HAP-1 (cell line): ENCODE measurements around the gene PLPPR1.
"Not testable (repeated sequence)": the region's sequence is repeated elsewhere in the genome, so short reads cannot be mapped to it uniquely, and the experiment has no call there.

ENCODE experiments used
- DNase-seq, 2 experiments: peaks; one replicate each; pipeline ENCODE4 v3.0.0-alpha.2; 2016 to 2020; ENCODE audit warnings: low spot score in 2 of 2
- H3K27me3 ChIP-seq: fragments of 250-450 bp; sonication (Bioruptor Pico); 2 replicates; pipeline ENCODE4 v1.5.1; 2020; ENCODE audit warnings: low read depth, mild to moderate bottlenecking, moderate library complexity
- H3K36me3 ChIP-seq: fragments of 250-450 bp; sonication (Bioruptor Pico); replicated peaks from 2 replicates; pipeline ENCODE4 v1.5.1; 2020; ENCODE audit warnings: mild to moderate bottlenecking
- H3K4me1 ChIP-seq: fragments of 250-450 bp; sonication (Bioruptor Pico); 2 replicates; pipeline ENCODE4 v1.5.1; 2020; ENCODE audit warnings: mild to moderate bottlenecking
- H3K4me3 ChIP-seq: fragments of 250-450 bp; sonication (Bioruptor Pico); 2 replicates; pipeline ENCODE4 v1.5.1; 2020; ENCODE audit warnings: mild to moderate bottlenecking, moderate library complexity
- H3K9me3 ChIP-seq: fragments of 250-450 bp; sonication (Bioruptor Pico); 2 replicates; pipeline ENCODE4 v1.5.1; 2020; ENCODE audit warnings: mild to moderate bottlenecking, moderate library complexity
- in situ Hi-C: fragments of 300-500 bp; cut with MboI; formaldehyde crosslinking; loops from 3 replicates; pipeline ENCODE4 v1.14.3; 2020; ENCODE audit warnings: low sequenced_read_pairs, inconsistent platforms, mixed read lengths

PLPPR1 gene

GRCh38 chr9:101315112-101315450, 286.6 kb downstream of the PLPPR1 start:
- H3K36me3 ChIP-seq = no peaks in the 10 kb centered on the region
- H3K27me3 ChIP-seq = peaks cover 2% of the 10 kb centered on the region; the same call in 1 of the 2 replicates
- no peaks in the 10 kb centered on the region for H3K4me1 ChIP-seq
- no peak overlapping the region for H3K4me3 ChIP-seq
- no peaks in the 10 kb centered on the region for H3K9me3 ChIP-seq
- no peak for DNase-seq
- in situ Hi-C loops = loop anchor here (10.0 kb wide), 1 partner anchor 600 kb away; no protein-coding TSS in a partner anchor

GRCh38 chr9:101317735-101318134, 289.2 kb downstream of the PLPPR1 start:
- in situ Hi-C loops = loop anchor here (10.0 kb wide), 1 partner anchor 603 kb away; no protein-coding TSS in a partner anchor
- Histone ChIP-seq H3K27me3 (no peaks in the 10 kb centered on the region), H3K36me3 (no peaks in the 10 kb centered on the region), H3K4me3 (no peak overlapping the region), H3K9me3 (no peaks in the 10 kb centered on the region), H3K4me1 (no peaks in the 10 kb centered on the region)
- no peak for DNase-seq

- H3K27me3 ChIP-seq = no peaks in the 10 kb centered on the region
- in situ Hi-C loops = no loop called here
- H3K4me1 ChIP-seq = no peaks in the 10 kb centered on the region
- DNase-seq = no peak
- H3K36me3 ChIP-seq = no peaks in the 10 kb centered on the region
- no peak overlapping the region for H3K4me3 ChIP-seq
- H3K9me3 ChIP-seq = no peaks in the 10 kb centered on the region
These were observed 294.6 kb downstream of the PLPPR1 start for GRCh38 chr9:101323129-101323528.

- H3K9me3 ChIP-seq = no peaks in the 10 kb centered on the region
- H3K27me3 ChIP-seq = no peaks in the 10 kb centered on the region
- H3K4me3 ChIP-seq = no peak overlapping the region
- in situ Hi-C loops = no loop called here
- no peaks in the 10 kb centered on the region for H3K4me1 ChIP-seq
- H3K36me3 ChIP-seq = no peaks in the 10 kb centered on the region
- no peak for DNase-seq
These were observed 295.8 kb downstream of the PLPPR1 start for GRCh38 chr9:101324245-101324804.

- Histone ChIP-seq H3K4me1 (no peaks in the 10 kb centered on the region), H3K36me3 (no peaks in the 10 kb centered on the region), H3K4me3 (no peak overlapping the region), H3K9me3 (no peaks in the 10 kb centered on the region), H3K27me3 (no peaks in the 10 kb centered on the region)
- in situ Hi-C loops = no loop called here
- no peak for DNase-seq
These were observed 296.5 kb downstream of the PLPPR1 start for GRCh38 chr9:101325053-101325452.

- Histone ChIP-seq H3K9me3 (no peaks in the 10 kb centered on the region), H3K36me3 (no peaks in the 10 kb centered on the region), H3K4me1 (no peaks in the 10 kb centered on the region), H3K27me3 (no peaks in the 10 kb centered on the region), H3K4me3 (no peak overlapping the region)
- in situ Hi-C loops = no loop called here
- DNase-seq = no peak
These were observed 297.5 kb downstream of the PLPPR1 start for GRCh38 chr9:101326035-101326434.

GRCh38 chr9:101326501-101326900, 298.0 kb downstream of the PLPPR1 start:
- Histone ChIP-seq H3K27me3 (no peaks in the 10 kb centered on the region), H3K4me3 (no peak overlapping the region), H3K9me3 (no peaks in the 10 kb centered on the region), H3K36me3 (no peaks in the 10 kb centered on the region), H3K4me1 (no peaks in the 10 kb centered on the region)
- no peak for DNase-seq
- in situ Hi-C loops = no loop called here

- H3K36me3 ChIP-seq, H3K4me3 ChIP-seq, H3K4me1 ChIP-seq, in situ Hi-C loops, H3K27me3 ChIP-seq, DNase-seq, H3K9me3 ChIP-seq: not testable (repeated sequence)
These were observed 298.9 kb downstream of the PLPPR1 start for GRCh38 chr9:101327422-101327909.

GRCh38 chr9:101332362-101332761, 303.8 kb downstream of the PLPPR1 start:
- Histone ChIP-seq H3K36me3 (no peaks in the 10 kb centered on the region), H3K9me3 (no peaks in the 10 kb centered on the region), H3K27me3 (no peaks in the 10 kb centered on the region; the same call in 1 of the 2 replicates), H3K4me1 (no peaks in the 10 kb centered on the region), H3K4me3 (no peak overlapping the region)
- no peak for DNase-seq
- in situ Hi-C loops = no loop called here

- Histone ChIP-seq H3K4me1 (no peaks in the 10 kb centered on the region), H3K27me3 (no peaks in the 10 kb centered on the region; the same call in 1 of the 2 replicates), H3K36me3 (no peaks in the 10 kb centered on the region), H3K9me3 (no peaks in the 10 kb centered on the region), H3K4me3 (no peak overlapping the region)
- in situ Hi-C loops = no loop called here
- DNase-seq = no peak
These were observed 305.0 kb downstream of the PLPPR1 start for GRCh38 chr9:101333490-101333889.

GRCh38 chr9:101333926-101334702, 305.6 kb downstream of the PLPPR1 start:
- Histone ChIP-seq H3K4me3 (no peak overlapping the region), H3K27me3 (no peaks in the 10 kb centered on the region; the same call in 1 of the 2 replicates), H3K36me3 (no peaks in the 10 kb centered on the region), H3K4me1 (no peaks in the 10 kb centered on the region), H3K9me3 (no peaks in the 10 kb centered on the region)
- no peak for DNase-seq
- in situ Hi-C loops = no loop called here

- in situ Hi-C loops = no loop called here
These were observed 307.6 kb downstream of the PLPPR1 start for GRCh38 chr9:101336091-101336490.

GRCh38 chr9:101337237-101337636, 308.7 kb downstream of the PLPPR1 start:
- DNase-seq = no peak
- no peaks in the 10 kb centered on the region for H3K36me3 ChIP-seq
- in situ Hi-C loops = no loop called here
- no peaks in the 10 kb centered on the region; the same call in 1 of the 2 replicates for H3K4me1 ChIP-seq
- no peaks in the 10 kb centered on the region for H3K9me3 ChIP-seq
- H3K4me3 ChIP-seq = no peak overlapping the region
- no peaks in the 10 kb centered on the region; the same call in 1 of the 2 replicates for H3K27me3 ChIP-seq

More at GRCh38 chr9:101336091-101336490, 307.6 kb downstream of the PLPPR1 start:
- no peaks in the 10 kb centered on the region for H3K9me3 ChIP-seq
- no peak for DNase-seq
- no peaks in the 10 kb centered on the region for H3K4me1 ChIP-seq
- H3K4me3 ChIP-seq = no peak overlapping the region
- no peaks in the 10 kb centered on the region for H3K36me3 ChIP-seq
- no peaks in the 10 kb centered on the region; the same call in 1 of the 2 replicates for H3K27me3 ChIP-seq

- in situ Hi-C loops = no loop called here
These were observed 313.4 kb downstream of the PLPPR1 start for GRCh38 chr9:101341958-101342357.

More at GRCh38 chr9:101341958-101342357, 313.4 kb downstream of the PLPPR1 start:
- Histone ChIP-seq H3K27me3 (no peaks in the 10 kb centered on the region), H3K4me1 (no peaks in the 10 kb centered on the region; the same call in 1 of the 2 replicates), H3K9me3 (no peaks in the 10 kb centered on the region), H3K4me3 (no peak overlapping the region), H3K36me3 (no peaks in the 10 kb centered on the region)
- no peak for DNase-seq
